Ishikawa (cell line): ENCODE measurements around the gene FUT3.

Experiments used
- CEBPB ChIP-seq: IDR thresholded peaks from 2 replicates; pipeline ENCODE4 v1.6.1; 2012
- CREB1 ChIP-seq: IDR thresholded peaks from 2 replicates; pipeline ENCODE4 v1.6.1; 2012; ENCODE audit warnings: low read depth
- EGR1 ChIP-seq: IDR thresholded peaks from 2 replicates; pipeline ENCODE4 v1.6.1; 2012
- EP300 ChIP-seq: IDR thresholded peaks from 2 replicates; pipeline ENCODE4 v1.6.1; 2012; ENCODE audit warnings: borderline replicate concordance
- NFIC ChIP-seq: IDR thresholded peaks from 2 replicates; pipeline ENCODE4 v1.6.1; 2012
- RAD21 ChIP-seq: IDR thresholded peaks from 2 replicates; pipeline ENCODE4 v1.6.1; 2012; ENCODE audit warnings: low read depth
- TAF1 ChIP-seq: IDR thresholded peaks from 2 replicates; pipeline ENCODE4 v1.6.1; 2012; ENCODE audit warnings: low read depth, mild to moderate bottlenecking
- TCF12 ChIP-seq: IDR thresholded peaks from 2 replicates; pipeline ENCODE4 v1.6.1; 2012; ENCODE audit warnings: low read depth
- TEAD4 ChIP-seq: IDR thresholded peaks from 2 replicates; pipeline ENCODE4 v1.6.1; 2012
- YY1 ChIP-seq: IDR thresholded peaks from 2 replicates; pipeline ENCODE4 v1.6.1; 2012; ENCODE audit warnings: low read depth
- ZBTB7A ChIP-seq: IDR thresholded peaks from 2 replicates; pipeline ENCODE4 v1.6.1; 2012; ENCODE audit warnings: low read depth
- TF ChIP-seq, protein P1 (sequence below): IDR thresholded peaks from 2 replicates; pipeline ENCODE4 v1.6.1; 2012
- TF ChIP-seq, protein P2 (sequence below): IDR thresholded peaks from 2 replicates; pipeline ENCODE4 v1.6.1; 2012; ENCODE audit warnings: low read depth, mild to moderate bottlenecking
- TF ChIP-seq, protein P3 (sequence below): IDR thresholded peaks from 2 replicates; pipeline ENCODE4 v1.6.1; 2012

DNA sequence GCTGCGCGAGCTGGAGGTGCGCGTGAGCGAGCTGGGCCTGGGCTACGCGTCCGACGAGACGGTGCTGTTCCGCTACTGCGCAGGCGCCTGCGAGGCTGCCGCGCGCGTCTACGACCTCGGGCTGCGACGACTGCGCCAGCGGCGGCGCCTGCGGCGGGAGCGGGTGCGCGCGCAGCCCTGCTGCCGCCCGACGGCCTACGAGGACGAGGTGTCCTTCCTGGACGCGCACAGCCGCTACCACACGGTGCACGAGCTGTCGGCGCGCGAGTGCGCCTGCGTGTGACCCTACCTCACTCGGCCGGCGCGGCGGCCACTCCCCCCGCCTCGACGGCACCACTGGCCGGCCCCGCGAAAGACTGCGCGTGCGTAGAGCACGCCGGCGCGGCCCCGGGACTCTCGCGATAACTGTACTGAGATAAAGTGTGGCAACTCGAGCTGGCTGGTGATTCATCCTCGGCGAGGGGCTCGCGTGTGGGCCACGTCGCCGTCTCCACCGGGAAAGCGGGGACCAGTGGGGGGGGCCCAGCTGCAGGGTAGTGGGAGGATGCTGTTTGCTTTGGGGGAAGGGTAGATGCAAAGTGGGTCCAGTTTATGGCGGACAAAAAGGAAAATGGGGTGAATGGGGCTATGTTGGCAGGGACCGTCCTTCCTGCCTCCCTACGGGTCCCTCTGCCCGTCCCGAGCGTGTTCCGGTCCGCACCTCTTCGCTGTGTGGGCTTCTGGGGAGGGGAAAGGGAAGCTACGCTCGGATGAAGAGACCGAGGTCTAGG lies 23.2 kb downstream of the FUT3 start:
- no peak for TF ChIP-seq RAD21
- no peak for TF ChIP-seq YY1
- TF ChIP-seq CREB1: no peak
- TF ChIP-seq EP300: no peak
- no peak for TF ChIP-seq TCF12
- TF ChIP-seq ZBTB7A: no peak
- TF ChIP-seq TEAD4: no peak
- TF ChIP-seq, protein P1, sequence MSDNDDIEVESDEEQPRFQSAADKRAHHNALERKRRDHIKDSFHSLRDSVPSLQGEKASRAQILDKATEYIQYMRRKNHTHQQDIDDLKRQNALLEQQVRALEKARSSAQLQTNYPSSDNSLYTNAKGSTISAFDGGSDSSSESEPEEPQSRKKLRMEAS: no peak
- TF ChIP-seq TAF1: no peak
- TF ChIP-seq, protein P2, sequence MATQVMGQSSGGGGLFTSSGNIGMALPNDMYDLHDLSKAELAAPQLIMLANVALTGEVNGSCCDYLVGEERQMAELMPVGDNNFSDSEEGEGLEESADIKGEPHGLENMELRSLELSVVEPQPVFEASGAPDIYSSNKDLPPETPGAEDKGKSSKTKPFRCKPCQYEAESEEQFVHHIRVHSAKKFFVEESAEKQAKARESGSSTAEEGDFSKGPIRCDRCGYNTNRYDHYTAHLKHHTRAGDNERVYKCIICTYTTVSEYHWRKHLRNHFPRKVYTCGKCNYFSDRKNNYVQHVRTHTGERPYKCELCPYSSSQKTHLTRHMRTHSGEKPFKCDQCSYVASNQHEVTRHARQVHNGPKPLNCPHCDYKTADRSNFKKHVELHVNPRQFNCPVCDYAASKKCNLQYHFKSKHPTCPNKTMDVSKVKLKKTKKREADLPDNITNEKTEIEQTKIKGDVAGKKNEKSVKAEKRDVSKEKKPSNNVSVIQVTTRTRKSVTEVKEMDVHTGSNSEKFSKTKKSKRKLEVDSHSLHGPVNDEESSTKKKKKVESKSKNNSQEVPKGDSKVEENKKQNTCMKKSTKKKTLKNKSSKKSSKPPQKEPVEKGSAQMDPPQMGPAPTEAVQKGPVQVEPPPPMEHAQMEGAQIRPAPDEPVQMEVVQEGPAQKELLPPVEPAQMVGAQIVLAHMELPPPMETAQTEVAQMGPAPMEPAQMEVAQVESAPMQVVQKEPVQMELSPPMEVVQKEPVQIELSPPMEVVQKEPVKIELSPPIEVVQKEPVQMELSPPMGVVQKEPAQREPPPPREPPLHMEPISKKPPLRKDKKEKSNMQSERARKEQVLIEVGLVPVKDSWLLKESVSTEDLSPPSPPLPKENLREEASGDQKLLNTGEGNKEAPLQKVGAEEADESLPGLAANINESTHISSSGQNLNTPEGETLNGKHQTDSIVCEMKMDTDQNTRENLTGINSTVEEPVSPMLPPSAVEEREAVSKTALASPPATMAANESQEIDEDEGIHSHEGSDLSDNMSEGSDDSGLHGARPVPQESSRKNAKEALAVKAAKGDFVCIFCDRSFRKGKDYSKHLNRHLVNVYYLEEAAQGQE: no peak
- no peak for TF ChIP-seq EGR1
- no peak for TF ChIP-seq NFIC
- TF ChIP-seq, protein P3, sequence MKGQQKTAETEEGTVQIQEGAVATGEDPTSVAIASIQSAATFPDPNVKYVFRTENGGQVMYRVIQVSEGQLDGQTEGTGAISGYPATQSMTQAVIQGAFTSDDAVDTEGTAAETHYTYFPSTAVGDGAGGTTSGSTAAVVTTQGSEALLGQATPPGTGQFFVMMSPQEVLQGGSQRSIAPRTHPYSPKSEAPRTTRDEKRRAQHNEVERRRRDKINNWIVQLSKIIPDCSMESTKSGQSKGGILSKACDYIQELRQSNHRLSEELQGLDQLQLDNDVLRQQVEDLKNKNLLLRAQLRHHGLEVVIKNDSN: no peak
- no peak for TF ChIP-seq CEBPB
